ENCODE data around the gene ADIPOR2.

GRCh38 chr12:1663440-1664132, 27.3 kb upstream of the ADIPOR2 start:
- TF ChIP-seq, protein P1, sequence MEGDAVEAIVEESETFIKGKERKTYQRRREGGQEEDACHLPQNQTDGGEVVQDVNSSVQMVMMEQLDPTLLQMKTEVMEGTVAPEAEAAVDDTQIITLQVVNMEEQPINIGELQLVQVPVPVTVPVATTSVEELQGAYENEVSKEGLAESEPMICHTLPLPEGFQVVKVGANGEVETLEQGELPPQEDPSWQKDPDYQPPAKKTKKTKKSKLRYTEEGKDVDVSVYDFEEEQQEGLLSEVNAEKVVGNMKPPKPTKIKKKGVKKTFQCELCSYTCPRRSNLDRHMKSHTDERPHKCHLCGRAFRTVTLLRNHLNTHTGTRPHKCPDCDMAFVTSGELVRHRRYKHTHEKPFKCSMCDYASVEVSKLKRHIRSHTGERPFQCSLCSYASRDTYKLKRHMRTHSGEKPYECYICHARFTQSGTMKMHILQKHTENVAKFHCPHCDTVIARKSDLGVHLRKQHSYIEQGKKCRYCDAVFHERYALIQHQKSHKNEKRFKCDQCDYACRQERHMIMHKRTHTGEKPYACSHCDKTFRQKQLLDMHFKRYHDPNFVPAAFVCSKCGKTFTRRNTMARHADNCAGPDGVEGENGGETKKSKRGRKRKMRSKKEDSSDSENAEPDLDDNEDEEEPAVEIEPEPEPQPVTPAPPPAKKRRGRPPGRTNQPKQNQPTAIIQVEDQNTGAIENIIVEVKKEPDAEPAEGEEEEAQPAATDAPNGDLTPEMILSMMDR (IDR thresholded peaks at IDR 0.05): 0 out of 3 replicates have a peak, but pooled peaks have one; percentile 4
- no peak for TF ChIP-seq POLR2A (IDR thresholded peaks at IDR 0.05; ENCODE audit: low read length)
- no peak for TF ChIP-seq EP300 (IDR thresholded peaks at IDR 0.05)
- no peak for TF ChIP-seq BHLHE40 (IDR thresholded peaks at IDR 0.05; ENCODE audit: low read depth, low read length)
- TF ChIP-seq REST (IDR thresholded peaks at IDR 0.05): no peak
- TF ChIP-seq RFX5 (IDR thresholded peaks at IDR 0.05): no peak
- no peak for TF ChIP-seq SMC3 (IDR thresholded peaks at IDR 0.05)
- TF ChIP-seq MAFK (IDR thresholded peaks at IDR 0.05; ENCODE audit: partially characterized antibody): no peak
- no peak for TF ChIP-seq POLR2AphosphoS2 (conservative IDR thresholded peaks at IDR 0.05; ENCODE audit: low read length)
- TF ChIP-seq, protein P2, sequence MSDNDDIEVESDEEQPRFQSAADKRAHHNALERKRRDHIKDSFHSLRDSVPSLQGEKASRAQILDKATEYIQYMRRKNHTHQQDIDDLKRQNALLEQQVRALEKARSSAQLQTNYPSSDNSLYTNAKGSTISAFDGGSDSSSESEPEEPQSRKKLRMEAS (IDR thresholded peaks at IDR 0.05): no peak
